H1 (cell line): Measurements from ENCODE around the gene FRS2. TPM values are rescaled to one million over a fixed set of nuclear protein-coding genes. Genes with fewer than 3 reads are reported as not detected.

Experiments used
- ATF2 ChIP-seq: IDR thresholded peaks from 2 replicates; pipeline ENCODE4 v1.6.1; 2012; ENCODE audit warnings: low read length, inconsistent platforms
- BCL11A ChIP-seq, 2 experiments: IDR thresholded peaks; one replicate each; pipeline ENCODE4 v1.6.1; 2011; ENCODE audit warnings: low read depth in 2 of 2, low read length in 2 of 2, mild to moderate bottlenecking in 2 of 2
- KDM1A ChIP-seq: fragments of 200-600, 300-600 bp; sonication (generic); IDR thresholded peaks from 2 replicates; pipeline ENCODE4 v1.7.1; 2016; ENCODE audit warnings: mild to moderate bottlenecking, low read length, borderline replicate concordance
- NANOG ChIP-seq: IDR thresholded peaks from 2 replicates; pipeline ENCODE4 v1.6.1; 2011; ENCODE audit warnings: low read length, low read depth, mild to moderate bottlenecking, inconsistent platforms; ENCODE audit not compliant: insufficient read depth, poor library complexity, severe bottlenecking
- SIRT6 ChIP-seq: IDR thresholded peaks from one replicate; pipeline ENCODE4 v1.7.1; 2012; ENCODE audit warnings: low read length, inconsistent platforms
- SP1 ChIP-seq: IDR thresholded peaks from 2 replicates; pipeline ENCODE4 v1.6.1; 2011; ENCODE audit warnings: low read depth, low read length
- polyA plus RNA-seq, 7 experiments: library from polyadenylated mRNA; depleted of rRNA in 3 of 7; stranded (reverse) in 5 of 7; unstranded in 2 of 7; fragments of >200 nt in 5 of 7; fragments of 200-250 nt in 2 of 7; gene quantifications; 1 replicate in 5 of 7; 2 replicates in 1 of 7; 4 replicates in 1 of 7; pipeline versions ENCODE4 v1.2.1 to v1.2.3, GENCODE V29; 2011 to 2013; ENCODE audit warnings: missing spikeins in 2 of 7, mixed read lengths in 2 of 7
- total RNA-seq: library from RNA; stranded (reverse); fragmentation: NEBNext Ultra II Directional; extraction: Animal tissue kit (Norgen Biotek cat#: 25700); gene quantifications from 2 replicates; pipeline ENCODE4 v1.2.1, GENCODE V29; 2021
- TF ChIP-seq, protein P1 (sequence below): fragments of 300-600 bp; sonication (generic); IDR thresholded peaks from 2 replicates; pipeline ENCODE4 v1.7.1; 2012; ENCODE audit warnings: low read length, moderate library complexity, mild to moderate bottlenecking, inconsistent platforms; ENCODE audit not compliant: insufficient replicate concordance

The FRS2 gene
- total and polyA plus RNA-seq, 2 of the 8 experiments (the other 6 are each of a cell fraction or from before 2014, with no cell fraction given) = 10.3 to 35.8 TPM

DNA sequence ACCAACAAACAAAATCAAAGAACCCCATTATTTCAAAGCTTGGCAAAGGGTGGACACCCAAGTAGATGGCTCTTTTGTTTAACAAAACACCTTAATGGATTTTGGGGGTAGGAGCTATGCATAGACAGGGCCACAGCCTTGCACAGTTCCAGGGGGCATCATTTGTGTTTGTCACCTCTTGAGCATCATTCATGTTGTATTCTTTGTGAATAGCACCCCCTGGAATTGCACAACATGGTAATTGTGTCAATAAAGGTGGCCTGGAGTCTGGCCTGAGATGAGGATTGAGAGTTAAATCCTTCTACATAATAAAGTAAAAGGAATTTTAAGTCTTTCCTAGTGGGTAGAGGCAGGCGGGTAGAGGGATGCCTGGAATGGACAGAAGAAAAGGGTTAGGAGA lies 3.3 kb upstream of the FRS2 start (continued):
- TF ChIP-seq, protein P1, sequence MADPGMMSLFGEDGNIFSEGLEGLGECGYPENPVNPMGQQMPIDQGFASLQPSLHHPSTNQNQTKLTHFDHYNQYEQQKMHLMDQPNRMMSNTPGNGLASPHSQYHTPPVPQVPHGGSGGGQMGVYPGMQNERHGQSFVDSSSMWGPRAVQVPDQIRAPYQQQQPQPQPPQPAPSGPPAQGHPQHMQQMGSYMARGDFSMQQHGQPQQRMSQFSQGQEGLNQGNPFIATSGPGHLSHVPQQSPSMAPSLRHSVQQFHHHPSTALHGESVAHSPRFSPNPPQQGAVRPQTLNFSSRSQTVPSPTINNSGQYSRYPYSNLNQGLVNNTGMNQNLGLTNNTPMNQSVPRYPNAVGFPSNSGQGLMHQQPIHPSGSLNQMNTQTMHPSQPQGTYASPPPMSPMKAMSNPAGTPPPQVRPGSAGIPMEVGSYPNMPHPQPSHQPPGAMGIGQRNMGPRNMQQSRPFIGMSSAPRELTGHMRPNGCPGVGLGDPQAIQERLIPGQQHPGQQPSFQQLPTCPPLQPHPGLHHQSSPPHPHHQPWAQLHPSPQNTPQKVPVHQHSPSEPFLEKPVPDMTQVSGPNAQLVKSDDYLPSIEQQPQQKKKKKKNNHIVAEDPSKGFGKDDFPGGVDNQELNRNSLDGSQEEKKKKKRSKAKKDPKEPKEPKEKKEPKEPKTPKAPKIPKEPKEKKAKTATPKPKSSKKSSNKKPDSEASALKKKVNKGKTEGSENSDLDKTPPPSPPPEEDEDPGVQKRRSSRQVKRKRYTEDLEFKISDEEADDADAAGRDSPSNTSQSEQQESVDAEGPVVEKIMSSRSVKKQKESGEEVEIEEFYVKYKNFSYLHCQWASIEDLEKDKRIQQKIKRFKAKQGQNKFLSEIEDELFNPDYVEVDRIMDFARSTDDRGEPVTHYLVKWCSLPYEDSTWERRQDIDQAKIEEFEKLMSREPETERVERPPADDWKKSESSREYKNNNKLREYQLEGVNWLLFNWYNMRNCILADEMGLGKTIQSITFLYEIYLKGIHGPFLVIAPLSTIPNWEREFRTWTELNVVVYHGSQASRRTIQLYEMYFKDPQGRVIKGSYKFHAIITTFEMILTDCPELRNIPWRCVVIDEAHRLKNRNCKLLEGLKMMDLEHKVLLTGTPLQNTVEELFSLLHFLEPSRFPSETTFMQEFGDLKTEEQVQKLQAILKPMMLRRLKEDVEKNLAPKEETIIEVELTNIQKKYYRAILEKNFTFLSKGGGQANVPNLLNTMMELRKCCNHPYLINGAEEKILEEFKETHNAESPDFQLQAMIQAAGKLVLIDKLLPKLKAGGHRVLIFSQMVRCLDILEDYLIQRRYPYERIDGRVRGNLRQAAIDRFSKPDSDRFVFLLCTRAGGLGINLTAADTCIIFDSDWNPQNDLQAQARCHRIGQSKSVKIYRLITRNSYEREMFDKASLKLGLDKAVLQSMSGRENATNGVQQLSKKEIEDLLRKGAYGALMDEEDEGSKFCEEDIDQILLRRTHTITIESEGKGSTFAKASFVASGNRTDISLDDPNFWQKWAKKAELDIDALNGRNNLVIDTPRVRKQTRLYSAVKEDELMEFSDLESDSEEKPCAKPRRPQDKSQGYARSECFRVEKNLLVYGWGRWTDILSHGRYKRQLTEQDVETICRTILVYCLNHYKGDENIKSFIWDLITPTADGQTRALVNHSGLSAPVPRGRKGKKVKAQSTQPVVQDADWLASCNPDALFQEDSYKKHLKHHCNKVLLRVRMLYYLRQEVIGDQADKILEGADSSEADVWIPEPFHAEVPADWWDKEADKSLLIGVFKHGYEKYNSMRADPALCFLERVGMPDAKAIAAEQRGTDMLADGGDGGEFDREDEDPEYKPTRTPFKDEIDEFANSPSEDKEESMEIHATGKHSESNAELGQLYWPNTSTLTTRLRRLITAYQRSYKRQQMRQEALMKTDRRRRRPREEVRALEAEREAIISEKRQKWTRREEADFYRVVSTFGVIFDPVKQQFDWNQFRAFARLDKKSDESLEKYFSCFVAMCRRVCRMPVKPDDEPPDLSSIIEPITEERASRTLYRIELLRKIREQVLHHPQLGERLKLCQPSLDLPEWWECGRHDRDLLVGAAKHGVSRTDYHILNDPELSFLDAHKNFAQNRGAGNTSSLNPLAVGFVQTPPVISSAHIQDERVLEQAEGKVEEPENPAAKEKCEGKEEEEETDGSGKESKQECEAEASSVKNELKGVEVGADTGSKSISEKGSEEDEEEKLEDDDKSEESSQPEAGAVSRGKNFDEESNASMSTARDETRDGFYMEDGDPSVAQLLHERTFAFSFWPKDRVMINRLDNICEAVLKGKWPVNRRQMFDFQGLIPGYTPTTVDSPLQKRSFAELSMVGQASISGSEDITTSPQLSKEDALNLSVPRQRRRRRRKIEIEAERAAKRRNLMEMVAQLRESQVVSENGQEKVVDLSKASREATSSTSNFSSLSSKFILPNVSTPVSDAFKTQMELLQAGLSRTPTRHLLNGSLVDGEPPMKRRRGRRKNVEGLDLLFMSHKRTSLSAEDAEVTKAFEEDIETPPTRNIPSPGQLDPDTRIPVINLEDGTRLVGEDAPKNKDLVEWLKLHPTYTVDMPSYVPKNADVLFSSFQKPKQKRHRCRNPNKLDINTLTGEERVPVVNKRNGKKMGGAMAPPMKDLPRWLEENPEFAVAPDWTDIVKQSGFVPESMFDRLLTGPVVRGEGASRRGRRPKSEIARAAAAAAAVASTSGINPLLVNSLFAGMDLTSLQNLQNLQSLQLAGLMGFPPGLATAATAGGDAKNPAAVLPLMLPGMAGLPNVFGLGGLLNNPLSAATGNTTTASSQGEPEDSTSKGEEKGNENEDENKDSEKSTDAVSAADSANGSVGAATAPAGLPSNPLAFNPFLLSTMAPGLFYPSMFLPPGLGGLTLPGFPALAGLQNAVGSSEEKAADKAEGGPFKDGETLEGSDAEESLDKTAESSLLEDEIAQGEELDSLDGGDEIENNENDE = peak; percentile 51
- TF ChIP-seq ATF2 (no peak), NANOG (peak; percentile 92), SP1 (peak; percentile 39; the same call in 1 of the 2 replicates), SIRT6 (no peak), BCL11A (IDR thresholded peaks at IDR 0.05; ENCODE audit: low read depth in 2 of 2, low read length in 2 of 2) (peak in 1 of 2 experiments; percentile 2), KDM1A (no peak)
